ENCODE measurements around the gene CDKN2B-AS1. TPM values are rescaled to one million over a fixed set of nuclear protein-coding genes. Genes with fewer than 3 reads are reported as not detected.

Gene CDKN2B-AS1
- total RNA-seq, 1 donor from 2014 or later = 0.36 TPM

GRCh38 chr9:22160221-22160620, 165.6 kb downstream of the CDKN2B-AS1 start:
- no peak overlapping the region for H3K4me3 Mint-ChIP-seq (ENCODE audit: unreplicated experiment)
- H3K27me3 Mint-ChIP-seq (ENCODE audit: unreplicated experiment) = peaks cover 3% of the 10 kb centered on the region
- H3K36me3 Mint-ChIP-seq (ENCODE audit: low read depth, unreplicated experiment) = no peaks in the 10 kb centered on the region
- H3K4me1 Mint-ChIP-seq (ENCODE audit: unreplicated experiment) = peaks cover 33% of the 10 kb centered on the region
- H3K27ac Mint-ChIP-seq (ENCODE audit: unreplicated experiment) = no peak overlapping the region
- DNase-seq (ENCODE audit: low spot score) = no peak
- no peaks in the 10 kb centered on the region for H3K9me3 Mint-ChIP-seq (ENCODE audit: unreplicated experiment)
- TF ChIP-seq, protein P1, sequence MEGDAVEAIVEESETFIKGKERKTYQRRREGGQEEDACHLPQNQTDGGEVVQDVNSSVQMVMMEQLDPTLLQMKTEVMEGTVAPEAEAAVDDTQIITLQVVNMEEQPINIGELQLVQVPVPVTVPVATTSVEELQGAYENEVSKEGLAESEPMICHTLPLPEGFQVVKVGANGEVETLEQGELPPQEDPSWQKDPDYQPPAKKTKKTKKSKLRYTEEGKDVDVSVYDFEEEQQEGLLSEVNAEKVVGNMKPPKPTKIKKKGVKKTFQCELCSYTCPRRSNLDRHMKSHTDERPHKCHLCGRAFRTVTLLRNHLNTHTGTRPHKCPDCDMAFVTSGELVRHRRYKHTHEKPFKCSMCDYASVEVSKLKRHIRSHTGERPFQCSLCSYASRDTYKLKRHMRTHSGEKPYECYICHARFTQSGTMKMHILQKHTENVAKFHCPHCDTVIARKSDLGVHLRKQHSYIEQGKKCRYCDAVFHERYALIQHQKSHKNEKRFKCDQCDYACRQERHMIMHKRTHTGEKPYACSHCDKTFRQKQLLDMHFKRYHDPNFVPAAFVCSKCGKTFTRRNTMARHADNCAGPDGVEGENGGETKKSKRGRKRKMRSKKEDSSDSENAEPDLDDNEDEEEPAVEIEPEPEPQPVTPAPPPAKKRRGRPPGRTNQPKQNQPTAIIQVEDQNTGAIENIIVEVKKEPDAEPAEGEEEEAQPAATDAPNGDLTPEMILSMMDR (IDR thresholded peaks at IDR 0.05; ENCODE audit: unreplicated experiment) = no peak

DNA sequence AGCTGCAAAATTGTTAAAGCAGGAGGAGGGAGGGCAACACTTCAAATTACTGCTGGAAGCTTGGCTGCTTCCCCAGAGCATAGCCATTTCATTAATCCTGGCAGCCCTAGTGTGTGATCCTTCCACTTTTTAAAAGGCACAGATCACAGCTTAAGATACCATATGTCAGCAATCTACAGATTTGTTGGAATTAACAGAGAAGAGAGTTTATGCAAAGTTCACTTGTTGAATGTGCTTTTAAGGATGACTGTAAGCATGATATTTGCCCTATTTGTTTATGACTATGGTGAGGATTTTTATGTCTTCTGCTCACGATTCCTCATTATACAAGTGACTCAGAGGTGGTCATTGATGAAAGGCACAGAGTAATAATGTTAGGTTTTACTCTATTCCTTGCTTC, 170.6 kb downstream of the CDKN2B-AS1 start:
- TF ChIP-seq, protein P1 (IDR thresholded peaks at IDR 0.05; ENCODE audit: unreplicated experiment) = no peak
- H3K4me1 Mint-ChIP-seq (ENCODE audit: unreplicated experiment) = peaks cover 3% of the 10 kb centered on the region
- H3K27me3 Mint-ChIP-seq (ENCODE audit: unreplicated experiment) = peaks cover 3% of the 10 kb centered on the region
- no peak overlapping the region for H3K27ac Mint-ChIP-seq (ENCODE audit: unreplicated experiment)
- H3K4me3 Mint-ChIP-seq (ENCODE audit: unreplicated experiment) = no peak overlapping the region
- no peaks in the 10 kb centered on the region for H3K36me3 Mint-ChIP-seq (ENCODE audit: low read depth, unreplicated experiment)
- DNase-seq (ENCODE audit: low spot score) = no peak
- no peaks in the 10 kb centered on the region for H3K9me3 Mint-ChIP-seq (ENCODE audit: unreplicated experiment)

- no peaks in the 10 kb centered on the region for H3K36me3 Mint-ChIP-seq (ENCODE audit: low read depth, unreplicated experiment)
- peaks cover 3% of the 10 kb centered on the region for H3K4me1 Mint-ChIP-seq (ENCODE audit: unreplicated experiment)
- TF ChIP-seq, protein P1 (IDR thresholded peaks at IDR 0.05; ENCODE audit: unreplicated experiment) = no peak
- no peak overlapping the region for H3K4me3 Mint-ChIP-seq (ENCODE audit: unreplicated experiment)
- no peaks in the 10 kb centered on the region for H3K27me3 Mint-ChIP-seq (ENCODE audit: unreplicated experiment)
- DNase-seq (ENCODE audit: low spot score) = no peak
- no peaks in the 10 kb centered on the region for H3K9me3 Mint-ChIP-seq (ENCODE audit: unreplicated experiment)
- no peak overlapping the region for H3K27ac Mint-ChIP-seq (ENCODE audit: unreplicated experiment)
Observed at GRCh38 chr9:22169243-22169642, 174.7 kb downstream of the CDKN2B-AS1 start.

- no peaks in the 10 kb centered on the region for H3K27me3 Mint-ChIP-seq (ENCODE audit: unreplicated experiment)
- DNase-seq (ENCODE audit: low spot score) = no peak
- H3K4me3 Mint-ChIP-seq (ENCODE audit: unreplicated experiment) = no peak overlapping the region
- H3K9me3 Mint-ChIP-seq (ENCODE audit: unreplicated experiment) = no peaks in the 10 kb centered on the region
- peaks cover 3% of the 10 kb centered on the region for H3K4me1 Mint-ChIP-seq (ENCODE audit: unreplicated experiment)
- H3K36me3 Mint-ChIP-seq (ENCODE audit: low read depth, unreplicated experiment) = no peaks in the 10 kb centered on the region
- TF ChIP-seq, protein P1 (IDR thresholded peaks at IDR 0.05; ENCODE audit: unreplicated experiment) = no peak
- no peak overlapping the region for H3K27ac Mint-ChIP-seq (ENCODE audit: unreplicated experiment)
Observed at GRCh38 chr9:22169727-22170503, 175.3 kb downstream of the CDKN2B-AS1 start.

Other genes starting within 250 kb of the CDKN2B-AS1 start
- gene MTAP, start 192.2 kb upstream of the CDKN2B-AS1 start, total RNA-seq (ENCODE audit: unreplicated experiment) = 37.2 TPM
- gene CDKN2A, start 399 bp upstream of the CDKN2B-AS1 start, total RNA-seq (ENCODE audit: unreplicated experiment) = not detected
- 1.8 TPM for gene CDKN2B, start 14.5 kb downstream of the CDKN2B-AS1 start, total RNA-seq (ENCODE audit: unreplicated experiment)

Data from endothelial cell (in vitro differentiated cells).